ENCODE data around the gene EFNA2.

EFNA2 gene

GRCh38 chr19:1283207-1283916 lies 2.3 kb upstream of the EFNA2 start:
- in situ Hi-C loops (cut with MboI; ENCODE audit: low sequenced_read_pairs): no loop called here

DNA sequence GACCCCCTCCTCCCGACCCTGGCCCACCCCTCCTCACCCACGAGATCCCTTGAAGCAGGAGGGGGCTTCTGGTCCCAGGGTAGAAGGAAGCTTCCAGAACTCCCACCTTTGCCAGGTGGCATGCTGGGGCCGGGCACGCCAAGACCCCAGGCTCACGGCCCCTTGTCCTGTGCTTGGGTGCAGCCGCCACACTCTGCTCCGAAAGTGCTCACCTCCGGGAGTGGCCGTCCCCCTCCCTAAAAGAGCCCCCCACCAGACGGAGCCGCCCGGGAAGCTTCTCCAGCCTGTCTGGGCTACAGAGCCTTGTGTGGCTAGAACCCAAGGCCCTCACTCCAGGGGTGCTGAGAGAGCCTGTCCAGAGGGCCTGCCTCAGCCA lies 1.8 kb upstream of the EFNA2 start:
- in situ Hi-C loops (cut with MboI; ENCODE audit: low sequenced_read_pairs): no loop called here

GRCh38 chr19:1284293-1284978 lies 1.2 kb upstream of the EFNA2 start:
- in situ Hi-C loops (cut with MboI; ENCODE audit: low sequenced_read_pairs): no loop called here

GRCh38 chr19:1284979-1285736 lies 515 bp upstream of the EFNA2 start:
- in situ Hi-C loops (cut with MboI; ENCODE audit: low sequenced_read_pairs): no loop called here

GRCh38 chr19:1286487-1287353 lies 1.0 kb downstream of the EFNA2 start:
- in situ Hi-C loops (cut with MboI; ENCODE audit: low sequenced_read_pairs): no loop called here

GRCh38 chr19:1287354-1288225 lies 1.9 kb downstream of the EFNA2 start:
- in situ Hi-C loops (cut with MboI; ENCODE audit: low sequenced_read_pairs): no loop called here

DNA sequence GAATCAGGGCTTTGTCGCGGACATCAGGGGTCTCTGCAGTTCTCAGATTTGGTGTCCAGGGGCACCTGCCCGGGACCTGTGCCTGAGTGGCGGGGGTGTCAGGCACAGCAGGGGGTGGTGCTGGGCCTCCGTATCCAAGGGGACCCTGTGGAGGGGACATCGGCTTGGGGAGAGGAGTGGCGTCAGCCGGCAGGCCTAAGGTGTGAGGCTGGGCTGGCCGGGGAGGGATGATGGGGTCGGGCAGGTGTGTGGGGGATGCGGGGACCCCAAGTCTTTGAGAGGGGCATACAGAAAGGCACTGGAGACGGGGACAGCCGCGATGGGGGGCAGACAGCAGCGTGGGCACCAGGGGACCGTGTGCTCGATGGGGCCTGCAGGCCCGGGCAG lies 2.5 kb downstream of the EFNA2 start:
- in situ Hi-C loops (cut with MboI; ENCODE audit: low sequenced_read_pairs): no loop called here

DNA sequence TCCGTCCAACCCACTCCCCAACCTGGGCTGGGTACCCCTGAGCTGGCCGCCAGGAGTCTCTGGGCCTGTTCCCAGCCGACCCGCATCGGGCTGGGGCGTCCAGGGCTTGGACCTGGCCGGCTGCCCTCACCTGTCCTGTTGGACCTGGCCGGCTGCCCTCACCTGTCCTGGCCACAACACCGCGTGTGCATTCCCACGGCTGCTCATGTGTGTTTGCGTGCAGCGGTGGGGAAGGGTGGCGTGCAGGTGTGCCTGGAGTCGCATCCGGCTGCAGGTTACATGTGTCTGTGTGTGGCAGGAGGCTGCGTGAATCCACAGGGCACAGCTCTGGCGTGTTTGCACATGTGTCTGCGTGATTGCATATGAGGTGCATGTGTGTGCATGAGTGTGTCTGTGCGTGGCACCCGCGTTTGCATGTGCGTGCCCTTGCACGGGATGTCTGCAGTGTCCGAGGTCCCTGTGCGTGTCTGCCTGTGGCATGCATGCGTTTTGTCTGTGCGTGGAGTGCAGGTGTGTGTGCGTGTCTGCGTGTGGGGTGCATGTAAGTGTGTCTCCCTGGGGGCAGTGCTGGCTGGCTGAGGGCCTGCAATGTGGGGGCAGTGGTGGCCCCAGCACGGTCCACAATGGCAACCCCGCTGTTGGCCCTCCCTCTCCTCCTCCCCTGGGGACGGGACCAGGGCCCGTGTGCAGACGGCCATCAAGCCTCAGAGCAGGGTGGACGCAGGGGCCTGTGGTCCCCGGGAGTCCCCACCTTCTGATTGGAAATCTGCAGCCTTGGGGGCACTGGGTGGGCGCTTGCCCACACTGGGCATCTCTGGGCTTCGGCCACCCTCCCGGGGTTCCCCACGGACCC lies 3.4 kb downstream of the EFNA2 start:
- in situ Hi-C loops (cut with MboI; ENCODE audit: low sequenced_read_pairs): no loop called here

- in situ Hi-C loops (cut with MboI; ENCODE audit: low sequenced_read_pairs): no loop called here
Measured at GRCh38 chr19:1289686-1290025, 4.0 kb downstream of the EFNA2 start.

DNA sequence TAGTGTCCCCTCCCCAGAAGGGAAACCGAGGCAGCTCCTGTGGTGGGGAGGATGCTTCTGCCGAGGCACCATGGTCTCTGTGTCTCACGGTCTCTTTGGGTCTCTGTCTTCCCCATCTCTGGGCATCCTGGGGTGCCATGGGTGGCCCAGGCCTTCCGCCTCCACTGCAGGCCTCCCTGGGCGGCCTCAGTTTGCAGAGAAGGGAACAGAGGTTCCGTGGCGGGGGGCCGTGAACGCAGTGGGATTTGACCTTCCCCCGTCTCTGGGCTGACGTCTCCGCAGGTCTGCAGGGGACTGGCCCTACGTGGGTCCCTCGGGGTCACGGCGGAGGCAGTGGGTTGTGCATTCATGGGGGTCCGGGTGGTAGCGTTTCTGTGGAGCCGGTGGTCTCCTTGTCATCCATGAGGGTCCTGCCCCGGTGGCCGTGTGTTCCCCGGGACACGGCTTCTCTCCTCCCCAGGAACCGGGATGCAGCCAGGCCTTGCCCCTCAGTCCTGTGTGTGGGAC lies 4.6 kb downstream of the EFNA2 start:
- in situ Hi-C loops (cut with MboI; ENCODE audit: low sequenced_read_pairs): no loop called here

- in situ Hi-C loops (cut with MboI; ENCODE audit: low sequenced_read_pairs): no loop called here
Measured at GRCh38 chr19:1290703-1291651, 5.3 kb downstream of the EFNA2 start.

DNA sequence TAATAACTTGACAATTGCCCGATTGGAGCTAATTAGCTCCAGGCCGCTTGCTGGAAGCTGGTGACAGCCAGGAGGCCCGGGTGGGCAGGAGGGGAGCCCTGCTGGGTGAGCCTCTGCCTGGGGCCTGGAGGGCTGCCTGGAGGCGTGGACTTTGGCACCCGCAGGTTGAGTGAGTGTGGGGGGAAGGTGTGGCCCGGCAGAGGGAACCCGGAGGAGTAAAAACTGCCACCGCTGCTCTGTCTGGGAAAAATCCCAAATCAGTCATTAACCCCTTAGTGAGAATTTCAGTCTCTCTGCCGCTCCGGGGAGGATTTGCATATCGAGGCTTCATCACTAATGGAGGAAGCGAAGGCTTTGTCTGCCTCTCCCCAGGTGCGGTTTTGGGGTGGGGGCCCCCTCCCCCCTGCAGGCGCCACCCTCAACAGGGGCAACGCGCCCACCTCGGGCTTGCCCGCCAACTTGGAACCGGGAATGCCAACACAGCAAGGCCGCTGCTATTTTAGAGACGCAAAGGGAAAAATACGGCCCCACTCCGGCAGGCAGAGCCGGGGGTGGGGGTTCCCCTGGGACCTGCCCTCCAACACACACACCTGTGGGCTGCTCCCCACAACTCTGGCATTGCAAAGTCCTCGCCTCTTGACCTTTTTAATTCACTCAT lies 6.2 kb downstream of the EFNA2 start:
- in situ Hi-C loops (cut with MboI; ENCODE audit: low sequenced_read_pairs): no loop called here

DNA sequence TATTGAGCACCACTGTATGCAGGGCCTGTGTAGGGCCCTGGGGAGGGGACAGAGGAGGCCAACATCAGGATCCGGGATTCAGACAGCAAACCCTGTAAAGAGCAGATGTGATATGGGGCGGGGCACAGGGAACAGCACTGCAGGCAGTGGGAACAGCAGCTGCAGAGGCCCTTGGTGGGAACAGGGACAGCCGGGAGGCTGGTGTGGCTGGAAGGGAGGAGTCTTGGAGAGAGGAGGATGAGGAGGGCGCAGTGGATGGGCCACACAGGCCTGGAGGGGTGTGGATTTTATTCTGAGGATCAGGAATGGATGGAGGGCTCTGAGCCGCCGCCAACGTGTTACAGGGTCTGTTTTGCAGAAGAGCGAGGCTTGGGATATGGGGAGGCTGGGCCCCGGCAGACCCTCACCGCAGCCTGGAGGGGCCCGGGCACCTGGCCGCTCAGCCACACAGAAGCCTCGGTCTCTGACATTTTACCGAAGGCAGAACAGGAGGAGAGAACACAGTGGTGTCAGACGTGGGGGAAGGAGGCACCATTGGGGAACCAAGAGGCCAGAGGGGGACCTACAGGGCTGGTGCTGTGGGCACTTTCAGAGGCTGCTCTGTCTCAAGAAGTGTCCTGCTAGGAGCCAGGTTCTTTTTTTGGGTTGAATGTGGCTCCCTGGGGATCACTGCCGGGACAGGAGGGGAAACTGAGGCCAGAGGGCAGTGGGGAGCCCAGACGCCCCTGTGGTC lies 6.9 kb downstream of the EFNA2 start:
- in situ Hi-C loops (cut with MboI; ENCODE audit: low sequenced_read_pairs): no loop called here

GRCh38 chr19:1293782-1294604 lies 8.3 kb downstream of the EFNA2 start:
- in situ Hi-C loops (cut with MboI; ENCODE audit: low sequenced_read_pairs): no loop called here

- in situ Hi-C loops (cut with MboI; ENCODE audit: low sequenced_read_pairs): no loop called here
Measured at GRCh38 chr19:1294688-1295087, 9.0 kb downstream of the EFNA2 start.
